Retinal pigment epithelial cell (primary cell): Measurements from ENCODE around the gene CHRNB2.

ENCODE experiments used
- DNase-seq: peaks from one replicate; pipeline ENCODE4 v3.0.0-alpha.2; 2010; ENCODE audit warnings: low read depth
- H3K4me3 ChIP-seq: 2 replicates; pipeline ENCODE4 v1.5.1; 2011; ENCODE audit warnings: mild to moderate bottlenecking, low read length, control low read depth, moderate library complexity
- CTCF ChIP-seq: conservative IDR thresholded peaks from 2 replicates; pipeline ENCODE4 v1.5.1; 2011; ENCODE audit warnings: low read depth, low read length, control low read depth, inconsistent platforms

The CHRNB2 gene

GRCh38 chr1:154546264-154547063 is 21.1 kb upstream of the CHRNB2 start:
- DNase-seq, result no peak
- TF ChIP-seq CTCF, result peak; percentile 88
- no peak overlapping the region for H3K4me3 ChIP-seq

DNA sequence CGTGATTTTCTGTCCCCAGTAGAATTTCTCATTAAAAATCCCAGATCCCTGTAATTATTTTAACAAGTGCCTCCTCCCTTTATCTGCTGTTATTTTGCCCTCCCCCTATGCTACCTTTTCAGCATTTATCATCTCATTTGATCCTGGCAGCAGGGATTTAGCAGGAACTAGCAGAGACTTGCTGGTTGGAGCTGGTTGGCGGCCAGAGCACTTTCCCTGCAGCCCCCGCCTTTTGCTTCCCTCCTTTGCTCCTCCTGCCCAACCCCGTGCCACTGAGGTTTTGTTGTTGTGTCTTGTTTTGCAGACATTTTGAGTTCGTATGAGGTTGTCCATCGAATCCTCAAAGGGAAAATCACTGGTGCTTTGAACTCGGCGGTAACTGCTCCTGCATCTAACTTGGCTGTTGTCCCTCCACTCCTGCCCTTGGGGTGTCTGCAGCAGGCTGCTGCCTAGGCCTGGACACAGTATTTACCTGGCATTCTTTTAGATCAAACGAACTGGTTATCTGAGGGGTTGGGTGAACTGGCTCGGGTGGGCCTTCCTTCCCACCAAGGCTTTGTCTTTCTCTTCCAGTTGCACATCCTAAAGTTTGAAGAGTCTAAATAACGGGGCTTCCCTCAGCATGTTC is 20.4 kb upstream of the CHRNB2 start:
- no peak for DNase-seq
- no peak for TF ChIP-seq CTCF
- H3K4me3 ChIP-seq, result no peak overlapping the region

GRCh38 chr1:154548028-154548427 is 19.6 kb upstream of the CHRNB2 start:
- no peak overlapping the region for H3K4me3 ChIP-seq
- TF ChIP-seq CTCF, result no peak
- DNase-seq, result no peak

- H3K4me3 ChIP-seq, result no peak overlapping the region
- DNase-seq, result no peak
- no peak for TF ChIP-seq CTCF
These were observed 18.3 kb upstream of the CHRNB2 start for GRCh38 chr1:154549202-154549770.

DNA sequence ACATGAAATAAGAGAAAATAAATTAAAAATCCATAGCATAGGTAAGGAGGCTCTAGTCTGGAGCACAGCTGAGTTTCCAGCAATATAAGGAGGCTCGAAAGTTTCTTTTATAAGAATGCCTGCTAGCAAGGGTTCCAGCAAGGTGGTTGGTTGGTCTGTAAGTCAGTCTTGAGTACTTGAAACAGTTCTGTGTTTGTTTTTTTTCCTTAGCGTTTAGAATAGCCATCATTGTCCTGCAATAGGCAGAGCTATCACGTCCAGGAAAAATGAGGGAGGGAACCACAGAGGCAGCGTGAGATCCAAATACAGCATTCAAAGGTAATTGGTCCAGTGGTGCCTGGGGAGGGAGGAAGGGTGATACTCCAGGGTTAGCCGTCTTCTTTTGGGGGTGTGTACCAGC is 17.5 kb upstream of the CHRNB2 start:
- no peak overlapping the region for H3K4me3 ChIP-seq
- TF ChIP-seq CTCF, result no peak
- no peak for DNase-seq

GRCh38 chr1:154550657-154551056 is 16.9 kb upstream of the CHRNB2 start:
- no peak for TF ChIP-seq CTCF

More at GRCh38 chr1:154550657-154551056, 16.9 kb upstream of the CHRNB2 start:
- no peak for DNase-seq
- no peak overlapping the region for H3K4me3 ChIP-seq
